Gastroesophageal sphincter (tissue), 4 donors: ENCODE results near the gene EPHA2. TPM values are rescaled to one million over a fixed set of nuclear protein-coding genes. Genes with fewer than 3 reads are reported as not detected.
"Not testable (repeated sequence)": the region's sequence is repeated elsewhere in the genome, so short reads cannot be mapped to it uniquely, and the experiment has no call there.

Source experiments
- ATAC-seq: fragments of 150-250 bp; one replicate; pipeline ENCODE4 v1.9.1; 2016; ENCODE audit warnings: mild to moderate bottlenecking, moderate library complexity
- H3K27ac ChIP-seq, 4 donors: fragments of 200-600 bp; sonication (generic) in 3 of 4; 1 replicate in 3 of 4; 2 replicates in 1 of 4; pipeline ENCODE4 v1.5.1; 2016 to 2019
- H3K27me3 ChIP-seq: fragments of 200-600 bp; sonication (generic); one replicate; pipeline ENCODE4 v1.5.1; 2019
- H3K36me3 ChIP-seq, 2 donors: fragments of 200-600 bp; sonication (generic); one replicate each; pipeline ENCODE4 v1.5.1; 2019; ENCODE audit warnings: control low read depth in 1 of 2
- H3K4me1 ChIP-seq, 3 donors: fragments of 200-600 bp; sonication (generic); 1 replicate in 2 of 3; 2 replicates in 1 of 3; pipeline ENCODE4 v1.5.1; 2016 to 2019; ENCODE audit warnings: control low read depth in 2 of 3
- H3K4me3 ChIP-seq, 2 donors: fragments of 200-600 bp; sonication (generic); one replicate each; pipeline ENCODE4 v1.5.1; 2019; ENCODE audit warnings: mild to moderate bottlenecking in 1 of 2, moderate library complexity in 1 of 2
- H3K9me3 ChIP-seq, 3 donors: fragments of 200-600 bp; sonication (generic); one replicate each; pipeline ENCODE4 v1.5.1; 2017 to 2019; ENCODE audit warnings: control low read depth in 2 of 3
- CTCF ChIP-seq, 4 experiments: fragments of 200-600 bp in 2 of 4; fragments of 450-650 bp in 2 of 4; sonication (generic) in 1 of 4; IDR thresholded peaks; one replicate each; pipeline ENCODE4 v1.5.1; 2017 to 2019; ENCODE audit warnings: antibody characterized with exemption in 4 of 4, mild to moderate bottlenecking in 2 of 4, moderate library complexity in 2 of 4
- EP300 ChIP-seq: sonication (generic); formaldehyde crosslinking; IDR thresholded peaks from one replicate; pipeline ENCODE4 v1.6.1; 2017; ENCODE audit warnings: antibody characterized with exemption, mild to moderate bottlenecking
- POLR2A ChIP-seq, 2 donors: fragments of 450-650 bp; IDR thresholded peaks; one replicate each; pipeline ENCODE4 v1.6.1; 2017; ENCODE audit warnings: antibody characterized with exemption in 2 of 2, mild to moderate bottlenecking in 2 of 2, moderate library complexity in 1 of 2
- POLR2AphosphoS5 ChIP-seq: sonication (generic); formaldehyde crosslinking; IDR thresholded peaks from one replicate; pipeline ENCODE4 v1.6.1; 2017; ENCODE audit warnings: antibody characterized with exemption
- WGBS, 2 donors: methylation state at CpG; one replicate each; pipeline ENCODE4 v1.1.5; 2018; ENCODE audit warnings: low coverage in 1 of 2; 5-methylcytosine and 5-hydroxymethylcytosine counted together
- total RNA-seq, 4 donors: library from RNA; depleted of rRNA; stranded (reverse); fragments of >200 nt; gene quantifications; one replicate each; pipeline ENCODE4 v1.1.0, GENCODE V29; 2016

EPHA2 gene
- total RNA-seq, 4 donors from 2014 or later: 8.9 to 16.1 (median 12.4) TPM

- Histone ChIP-seq H3K27ac (peak overlapping the region in 1 of 4 donors; percentile 61), H3K4me3 (peak overlapping the region; percentile 42 to 63), H3K27me3 (no peaks in the 10 kb centered on the region), H3K36me3 (no peaks in the 10 kb centered on the region), H3K4me1 (peaks cover 0 to 31% (median 11%) of the 10 kb centered on the region in 3 donors), H3K9me3 (no peaks in the 10 kb centered on the region)
- 4% methylated on average over 12 of the region's 60 CpGs; no CpG with 5 or more reads in 1 of the 2 donors for WGBS, 2 donors
- peak; percentile 53 for ATAC-seq
- no peak for TF ChIP-seq CTCF (IDR thresholded peaks at IDR 0.05)
- TF ChIP-seq EP300: no peak
- TF ChIP-seq POLR2A (IDR thresholded peaks at IDR 0.05): no peak
- no peak for TF ChIP-seq POLR2AphosphoS5
Measured at GRCh38 chr1:16167331-16168143, 11.7 kb upstream of the EPHA2 start.

- Histone ChIP-seq H3K4me3 (no peak overlapping the region), H3K27me3 (no peaks in the 10 kb centered on the region), H3K4me1 (peaks cover 0 to 31% (median 11%) of the 10 kb centered on the region in 3 donors), H3K27ac (no peak overlapping the region), H3K9me3 (no peaks in the 10 kb centered on the region), H3K36me3 (no peaks in the 10 kb centered on the region)
- WGBS, 2 donors: 0% methylated on average over 1 of the region's 2 CpGs
- ATAC-seq: no peak
- TF ChIP-seq POLR2A (IDR thresholded peaks at IDR 0.05): no peak
- no peak for TF ChIP-seq CTCF (IDR thresholded peaks at IDR 0.05)
- no peak for TF ChIP-seq EP300
- no peak for TF ChIP-seq POLR2AphosphoS5
Measured at GRCh38 chr1:16166117-16166516, 10.2 kb upstream of the EPHA2 start.

- no peak for TF ChIP-seq EP300
- WGBS, 2 donors: 74 to 86% methylated on average over 5 to 6 of the region's 7 CpGs
- ATAC-seq: no peak
- no peaks in the 10 kb centered on the region for H3K9me3 ChIP-seq
- H3K27me3 ChIP-seq: no peaks in the 10 kb centered on the region
- H3K4me3 ChIP-seq: no peak overlapping the region
- peak overlapping the region in 1 of 4 donors; percentile 14 for H3K27ac ChIP-seq
- peaks cover 0 to 31% (median 11%) of the 10 kb centered on the region in 3 donors for H3K4me1 ChIP-seq
- no peaks in the 10 kb centered on the region for H3K36me3 ChIP-seq
Measured at GRCh38 chr1:16165548-16165947, 9.7 kb upstream of the EPHA2 start.

- no peak for TF ChIP-seq POLR2AphosphoS5
- 38 to 100% methylated on average over 1 to 3 of the region's 5 CpGs for WGBS, 2 donors
- Histone ChIP-seq H3K27me3 (no peaks in the 10 kb centered on the region), H3K36me3 (no peaks in the 10 kb centered on the region), H3K4me3 (no peak overlapping the region), H3K9me3 (no peaks in the 10 kb centered on the region), H3K4me1 (peaks cover 0 to 31% (median 11%) of the 10 kb centered on the region in 3 donors), H3K27ac (peak overlapping the region in 1 of 4 donors; percentile 14)
- no peak for ATAC-seq
Measured at GRCh38 chr1:16165073-16165364, 9.2 kb upstream of the EPHA2 start.

- WGBS, 2 donors: 18 to 33% methylated on average over 10 to 11 of the region's 17 CpGs
- TF ChIP-seq POLR2AphosphoS5 (peak; percentile 52), POLR2A (IDR thresholded peaks at IDR 0.05) (no peak)
- Histone ChIP-seq H3K27ac (no peak overlapping the region), H3K9me3 (no peaks in the 10 kb centered on the region), H3K27me3 (no peaks in the 10 kb centered on the region), H3K36me3 (no peaks in the 10 kb centered on the region), H3K4me1 (peaks cover 0 to 31% (median 11%) of the 10 kb centered on the region in 3 donors), H3K4me3 (no peak overlapping the region)
- peak; percentile 80 for ATAC-seq
Measured at GRCh38 chr1:16164213-16165072, 8.6 kb upstream of the EPHA2 start.

- 100% methylated on average over 1 to 7 of the region's 12 CpGs for WGBS, 2 donors
- not testable (repeated sequence) for ATAC-seq, H3K27me3 ChIP-seq, H3K36me3 ChIP-seq, H3K27ac ChIP-seq, H3K9me3 ChIP-seq, H3K4me3 ChIP-seq
- H3K4me1 ChIP-seq: peaks cover 0 to 31% (median 11%) of the 10 kb centered on the region in 3 donors
Measured at GRCh38 chr1:16163608-16164212, 7.8 kb upstream of the EPHA2 start.
